ENCODE measurements around the gene PDK3.

DNA sequence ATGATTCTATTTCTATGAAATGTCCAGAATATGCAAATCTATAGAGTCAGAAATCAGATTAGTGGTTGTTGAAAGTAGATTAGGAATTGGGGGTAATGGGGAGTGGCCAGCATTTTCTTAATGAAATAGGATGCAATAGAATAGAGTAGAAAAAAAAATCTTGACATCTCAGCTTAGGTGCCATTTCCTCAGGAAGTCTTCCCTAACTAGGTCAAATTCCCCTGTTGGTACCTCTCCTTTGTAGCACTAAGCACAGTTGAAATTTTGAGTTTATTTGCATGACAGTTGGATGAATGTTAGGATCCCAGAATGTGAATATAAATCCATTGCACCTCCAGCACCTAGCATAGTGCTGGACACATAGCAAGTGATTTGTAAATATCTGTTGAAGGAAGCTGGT lies 30.0 kb upstream of the PDK3 start:
- TF ChIP-seq, protein P1, sequence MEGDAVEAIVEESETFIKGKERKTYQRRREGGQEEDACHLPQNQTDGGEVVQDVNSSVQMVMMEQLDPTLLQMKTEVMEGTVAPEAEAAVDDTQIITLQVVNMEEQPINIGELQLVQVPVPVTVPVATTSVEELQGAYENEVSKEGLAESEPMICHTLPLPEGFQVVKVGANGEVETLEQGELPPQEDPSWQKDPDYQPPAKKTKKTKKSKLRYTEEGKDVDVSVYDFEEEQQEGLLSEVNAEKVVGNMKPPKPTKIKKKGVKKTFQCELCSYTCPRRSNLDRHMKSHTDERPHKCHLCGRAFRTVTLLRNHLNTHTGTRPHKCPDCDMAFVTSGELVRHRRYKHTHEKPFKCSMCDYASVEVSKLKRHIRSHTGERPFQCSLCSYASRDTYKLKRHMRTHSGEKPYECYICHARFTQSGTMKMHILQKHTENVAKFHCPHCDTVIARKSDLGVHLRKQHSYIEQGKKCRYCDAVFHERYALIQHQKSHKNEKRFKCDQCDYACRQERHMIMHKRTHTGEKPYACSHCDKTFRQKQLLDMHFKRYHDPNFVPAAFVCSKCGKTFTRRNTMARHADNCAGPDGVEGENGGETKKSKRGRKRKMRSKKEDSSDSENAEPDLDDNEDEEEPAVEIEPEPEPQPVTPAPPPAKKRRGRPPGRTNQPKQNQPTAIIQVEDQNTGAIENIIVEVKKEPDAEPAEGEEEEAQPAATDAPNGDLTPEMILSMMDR (IDR thresholded peaks at IDR 0.05), result no peak
- TF ChIP-seq POLR2A (IDR thresholded peaks at IDR 0.05), result no peak
